NCI-H2081 (cell line): ENCODE results near the gene SLC13A2.

Experiments
- DNase-seq, 2 experiments: peaks; one replicate each; lab custom pipeline; 2025; lab: John Stamatoyannopoulos, UW

SLC13A2 gene

DNA sequence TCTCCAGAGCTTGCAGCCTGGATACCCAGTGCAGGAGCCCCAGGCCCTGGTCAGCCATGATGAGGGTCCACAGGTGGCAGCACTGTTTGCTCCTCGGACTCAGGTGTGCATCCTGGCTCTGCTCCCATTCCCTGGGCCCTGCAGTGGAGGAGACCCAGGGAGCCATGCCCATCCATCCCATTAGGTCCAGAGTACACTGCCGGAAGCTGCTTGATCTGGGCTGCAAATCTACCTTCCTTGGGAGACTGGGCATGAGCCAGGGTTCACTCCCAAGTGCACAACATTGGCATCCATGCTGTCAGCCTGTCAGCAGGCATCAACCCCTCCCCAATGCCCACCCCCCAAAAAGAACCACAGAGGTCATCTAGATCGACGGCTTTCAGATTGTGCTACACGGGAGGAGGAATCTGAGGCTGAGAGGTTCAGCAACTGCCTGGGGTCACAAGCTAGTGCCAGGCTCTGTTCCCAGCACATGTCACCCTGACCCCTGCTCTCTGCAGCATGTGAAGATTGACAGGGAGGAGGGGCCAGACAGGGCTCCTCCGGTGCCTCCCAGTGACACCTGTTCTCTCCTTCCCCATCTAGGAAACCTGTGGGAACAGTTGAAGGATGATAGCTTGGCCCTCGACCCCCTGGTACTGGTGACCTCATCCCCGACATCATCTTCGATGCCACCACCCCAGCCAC is 63.2 kb downstream of the SLC13A2 start:
- no peak for DNase-seq

DNA sequence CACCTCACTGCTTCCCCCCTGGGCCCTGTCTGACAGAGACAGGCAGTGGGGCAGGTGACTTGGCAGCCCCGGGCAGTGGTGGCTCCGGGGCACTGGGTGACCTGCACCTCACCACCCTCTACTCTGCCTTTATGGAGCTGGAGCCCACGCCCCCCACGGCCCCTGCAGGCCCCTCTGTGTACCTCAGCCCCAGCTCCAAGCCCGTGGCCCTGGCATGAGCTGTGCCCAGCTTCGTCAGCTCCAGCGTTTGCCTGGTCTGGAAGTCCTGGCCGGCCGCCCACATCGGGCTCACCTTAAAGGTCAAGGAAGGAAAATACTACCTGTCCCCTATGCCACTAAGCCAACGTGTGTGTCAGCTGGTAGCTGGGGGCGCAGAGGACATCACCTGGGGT is 63.8 kb downstream of the SLC13A2 start:
- no peak for DNase-seq

DNA sequence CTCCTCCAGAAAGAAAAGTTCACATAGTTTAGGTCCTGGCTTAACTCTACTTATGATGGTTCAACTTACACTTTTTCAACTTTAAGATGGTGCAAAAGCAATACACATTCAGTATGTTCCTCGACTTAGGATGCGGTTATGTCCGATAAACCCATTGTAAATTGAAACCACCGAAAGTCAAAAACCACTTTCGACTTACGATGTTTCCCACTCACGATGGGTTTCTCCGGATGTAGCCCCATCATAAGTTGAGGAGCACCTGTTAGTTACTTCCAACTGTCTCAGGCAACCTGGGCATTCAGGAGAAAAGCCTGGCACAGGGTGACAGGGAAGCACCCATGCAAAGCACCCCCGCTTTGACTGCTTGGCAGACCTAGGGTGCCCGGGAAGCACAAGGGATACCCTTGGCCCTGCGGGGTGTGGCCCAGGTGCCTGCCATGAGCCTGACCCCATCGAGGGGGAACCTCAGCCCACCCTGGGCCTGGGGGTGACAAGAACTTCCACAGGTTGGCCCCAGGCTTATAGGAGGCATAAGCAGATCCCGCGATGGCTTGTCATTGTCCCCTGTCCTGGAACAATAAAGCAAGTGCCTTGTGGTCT is 65.0 kb downstream of the SLC13A2 start:
- DNase-seq, result no peak

DNA sequence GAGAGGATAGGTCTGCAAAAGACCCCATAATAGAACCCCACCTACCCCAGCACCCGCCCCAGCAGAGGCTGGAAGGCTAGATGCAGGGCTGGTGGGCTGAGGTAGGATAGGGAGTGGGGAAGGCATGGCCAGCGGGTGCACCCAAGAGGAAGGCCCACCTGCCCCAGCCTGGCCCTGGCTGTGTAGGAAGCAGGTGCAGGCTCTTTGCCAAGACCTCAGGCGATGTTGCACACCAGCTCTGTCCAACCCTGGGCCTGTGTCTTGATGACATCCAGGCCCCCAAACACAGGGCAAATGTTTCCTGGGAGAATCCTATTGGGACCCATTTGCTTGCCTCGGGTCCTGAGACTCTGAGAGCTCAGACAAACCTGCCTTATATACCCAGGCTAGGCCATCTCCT is 66.8 kb downstream of the SLC13A2 start:
- DNase-seq, result no peak

DNA sequence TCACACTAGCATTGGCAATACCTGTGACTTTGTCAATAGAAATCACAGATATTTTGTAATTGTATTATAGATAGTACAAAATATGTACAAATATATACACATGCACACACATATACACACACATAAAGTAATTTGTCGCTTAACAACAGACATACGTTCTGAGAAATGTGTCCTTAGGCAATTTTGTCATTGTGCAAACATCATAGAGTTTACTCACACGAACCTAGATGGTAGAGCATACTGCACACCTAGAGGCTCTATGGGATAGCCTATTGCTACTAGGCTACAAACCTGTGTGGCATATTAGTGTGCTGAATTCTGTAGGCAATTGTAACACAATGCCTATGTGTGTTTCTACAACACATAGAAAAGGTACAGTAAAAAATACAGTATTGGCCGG is 68.0 kb downstream of the SLC13A2 start:
- DNase-seq, result no peak

DNA sequence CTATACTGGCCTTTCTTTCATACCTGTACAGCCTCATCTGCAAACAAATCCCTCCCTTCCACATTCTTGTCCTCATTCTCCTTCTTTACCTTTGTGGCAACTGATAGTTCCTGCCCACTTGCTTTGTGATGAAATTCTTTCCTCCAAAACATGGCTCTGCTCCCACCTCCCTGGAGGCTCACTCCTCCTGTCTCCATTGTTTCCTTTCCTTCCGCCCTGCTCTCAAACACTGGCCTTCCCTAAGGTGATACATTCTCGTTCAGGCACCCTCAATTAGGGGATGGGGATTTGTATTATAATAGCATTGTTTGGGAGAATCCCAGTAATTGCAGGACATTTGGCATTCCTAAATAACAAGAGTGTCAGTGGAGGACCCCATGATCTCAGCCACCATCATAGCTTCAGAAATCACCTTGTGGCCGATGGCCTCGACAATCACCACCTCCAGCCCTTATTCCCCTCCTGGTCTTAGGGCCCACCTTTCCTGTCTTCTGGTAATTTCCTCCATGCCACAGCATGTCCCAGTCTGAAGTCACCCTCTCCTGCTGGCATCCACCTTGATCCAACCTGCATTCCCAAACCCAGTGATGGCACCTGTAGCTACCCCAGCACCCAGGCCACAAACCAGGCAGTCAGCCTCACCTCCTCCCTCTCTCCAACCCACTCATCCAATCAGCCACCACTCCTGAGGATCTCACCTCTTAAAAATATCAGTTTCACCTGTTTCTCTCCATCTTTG is 71.1 kb downstream of the SLC13A2 start:
- DNase-seq, result no peak

DNA sequence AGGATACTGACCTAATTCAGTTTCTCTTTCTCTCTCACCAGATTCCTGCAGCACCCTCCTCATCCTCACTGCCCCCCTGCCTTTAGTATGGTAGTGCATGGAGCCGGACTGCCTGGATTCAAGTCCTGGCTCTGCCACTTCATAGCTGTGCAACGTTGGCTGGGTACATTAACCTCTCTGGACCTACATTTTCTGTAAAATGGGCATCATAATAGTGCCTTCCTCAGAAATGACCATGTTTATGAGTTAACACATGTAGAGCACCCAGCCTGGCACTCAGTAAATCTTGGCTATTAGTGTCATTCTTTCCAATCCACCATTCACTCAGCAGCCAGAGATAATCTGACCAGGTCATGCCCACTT is 71.7 kb downstream of the SLC13A2 start:
- no peak for DNase-seq

DNA sequence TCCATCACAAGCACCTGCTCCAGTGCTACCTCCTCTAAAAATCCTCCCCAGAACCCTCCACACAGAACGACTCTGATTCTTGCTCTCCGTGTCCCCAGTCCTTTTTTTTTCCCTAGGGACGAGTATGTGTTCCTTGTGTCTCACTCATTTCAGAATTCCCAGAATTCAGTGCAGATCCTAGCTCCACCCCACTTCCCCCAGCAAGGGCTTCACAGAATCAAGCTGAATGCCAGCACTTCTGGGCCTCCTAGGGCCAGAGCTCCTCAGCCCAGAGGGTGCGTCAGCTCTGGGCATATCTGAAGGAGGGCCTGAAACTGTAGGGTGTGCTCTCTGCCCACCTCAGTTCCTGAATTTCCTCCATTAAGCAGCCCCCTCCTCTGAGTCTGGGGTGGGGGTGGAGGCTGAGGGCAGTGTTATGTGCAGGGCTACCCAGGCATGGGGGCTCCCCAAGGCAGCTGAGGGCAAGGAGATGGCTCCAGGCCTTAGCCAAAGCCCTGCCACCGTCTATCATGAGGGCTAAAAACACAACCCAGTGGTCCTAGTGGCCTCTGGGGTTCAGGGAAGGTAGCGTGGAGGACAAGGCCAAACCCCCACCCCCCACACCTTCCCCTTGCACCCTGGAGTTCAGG is 72.5 kb downstream of the SLC13A2 start:
- DNase-seq, result no peak

DNA sequence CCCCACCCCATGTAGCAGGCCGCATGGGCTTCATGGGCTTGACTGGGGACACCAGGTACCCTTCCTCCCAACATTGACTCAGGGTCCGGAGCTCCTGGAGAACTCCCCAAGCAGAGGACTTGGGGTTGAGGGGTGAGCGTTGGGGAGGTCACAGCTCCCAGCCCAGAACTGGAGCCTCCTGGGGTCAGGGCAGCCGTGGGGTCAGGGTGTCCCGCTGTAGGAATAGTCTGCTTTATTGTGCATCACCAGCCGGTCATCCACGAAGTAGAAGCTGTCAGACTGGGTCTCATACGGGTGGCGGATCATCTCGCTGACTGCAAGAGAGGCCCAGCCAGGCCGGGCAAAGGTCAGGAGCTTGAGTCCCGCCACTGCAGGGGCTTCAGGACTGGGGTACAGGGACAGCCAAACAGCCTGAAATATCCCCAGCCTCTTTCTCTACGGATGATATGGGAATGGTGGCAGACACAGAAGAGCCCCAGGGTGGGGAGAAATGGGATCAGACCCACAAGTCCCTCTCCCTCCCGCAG is 73.7 kb downstream of the SLC13A2 start:
- DNase-seq, result no peak
